Glutamatergic neuron (in vitro differentiated cells): ENCODE data around the gene MTMR4. TPM values are rescaled to one million over a fixed set of nuclear protein-coding genes. Genes with fewer than 3 reads are reported as not detected.
A peak's percentile ranks its signal among the peaks of the same experiment; 100 is the strongest.

Experiments used
- DNase-seq: peaks from one replicate; pipeline ENCODE4 v3.0.0; 2022
- H3K27ac Mint-ChIP-seq: one replicate; pipeline ENCODE4 v1.8.0; 2020; ENCODE audit warnings: mild to moderate bottlenecking, mixed read lengths, inconsistent platforms; ENCODE audit not compliant: unreplicated experiment
- H3K27me3 Mint-ChIP-seq: one replicate; pipeline ENCODE4 v1.8.0; 2020; ENCODE audit warnings: mild to moderate bottlenecking, moderate library complexity, mixed read lengths, inconsistent platforms; ENCODE audit not compliant: unreplicated experiment
- H3K36me3 Mint-ChIP-seq: one replicate; pipeline ENCODE4 v1.8.0; 2020; ENCODE audit warnings: mild to moderate bottlenecking, mixed read lengths, inconsistent platforms; ENCODE audit not compliant: unreplicated experiment
- H3K4me1 Mint-ChIP-seq: one replicate; pipeline ENCODE4 v1.8.0; 2020; ENCODE audit warnings: mild to moderate bottlenecking, low read depth, mixed read lengths, inconsistent platforms; ENCODE audit not compliant: unreplicated experiment
- H3K4me3 Mint-ChIP-seq: one replicate; pipeline ENCODE4 v1.8.0; 2020; ENCODE audit warnings: mild to moderate bottlenecking, mixed read lengths, inconsistent platforms; ENCODE audit not compliant: unreplicated experiment
- H3K9me3 Mint-ChIP-seq: one replicate; pipeline ENCODE4 v1.8.0; 2020; ENCODE audit warnings: mild to moderate bottlenecking, moderate library complexity, mixed read lengths, inconsistent platforms; ENCODE audit not compliant: unreplicated experiment
- total RNA-seq: library from RNA; stranded (reverse); fragmentation: NEBNext Ultra II Directional; extraction: Animal tissue kit (Norgen Biotek cat#: 25700); gene quantifications from one replicate; pipeline ENCODE4 v1.2.1, GENCODE V29; 2021; ENCODE audit not compliant: unreplicated experiment
- TF ChIP-seq, protein P1 (sequence below): fragments of 200-600 bp; sonication (generic); IDR thresholded peaks from one replicate; pipeline ENCODE4 v1.5.0; 2021; ENCODE audit not compliant: partially characterized antibody, unreplicated experiment

The MTMR4 gene
- total RNA-seq, 1 donor from 2014 or later = 152 TPM

GRCh38 chr17:58452738-58453137 lies 61.7 kb downstream of the MTMR4 start:
- H3K9me3 Mint-ChIP-seq = peaks cover 3% of the 10 kb centered on the region
- no peak overlapping the region for H3K27ac Mint-ChIP-seq
- no peak for DNase-seq
- peaks cover 4% of the 10 kb centered on the region for H3K36me3 Mint-ChIP-seq
- H3K27me3 Mint-ChIP-seq = no peaks in the 10 kb centered on the region
- TF ChIP-seq, protein P1, sequence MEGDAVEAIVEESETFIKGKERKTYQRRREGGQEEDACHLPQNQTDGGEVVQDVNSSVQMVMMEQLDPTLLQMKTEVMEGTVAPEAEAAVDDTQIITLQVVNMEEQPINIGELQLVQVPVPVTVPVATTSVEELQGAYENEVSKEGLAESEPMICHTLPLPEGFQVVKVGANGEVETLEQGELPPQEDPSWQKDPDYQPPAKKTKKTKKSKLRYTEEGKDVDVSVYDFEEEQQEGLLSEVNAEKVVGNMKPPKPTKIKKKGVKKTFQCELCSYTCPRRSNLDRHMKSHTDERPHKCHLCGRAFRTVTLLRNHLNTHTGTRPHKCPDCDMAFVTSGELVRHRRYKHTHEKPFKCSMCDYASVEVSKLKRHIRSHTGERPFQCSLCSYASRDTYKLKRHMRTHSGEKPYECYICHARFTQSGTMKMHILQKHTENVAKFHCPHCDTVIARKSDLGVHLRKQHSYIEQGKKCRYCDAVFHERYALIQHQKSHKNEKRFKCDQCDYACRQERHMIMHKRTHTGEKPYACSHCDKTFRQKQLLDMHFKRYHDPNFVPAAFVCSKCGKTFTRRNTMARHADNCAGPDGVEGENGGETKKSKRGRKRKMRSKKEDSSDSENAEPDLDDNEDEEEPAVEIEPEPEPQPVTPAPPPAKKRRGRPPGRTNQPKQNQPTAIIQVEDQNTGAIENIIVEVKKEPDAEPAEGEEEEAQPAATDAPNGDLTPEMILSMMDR = no peak
- H3K4me3 Mint-ChIP-seq = no peak overlapping the region
- no peaks in the 10 kb centered on the region for H3K4me1 Mint-ChIP-seq

DNA sequence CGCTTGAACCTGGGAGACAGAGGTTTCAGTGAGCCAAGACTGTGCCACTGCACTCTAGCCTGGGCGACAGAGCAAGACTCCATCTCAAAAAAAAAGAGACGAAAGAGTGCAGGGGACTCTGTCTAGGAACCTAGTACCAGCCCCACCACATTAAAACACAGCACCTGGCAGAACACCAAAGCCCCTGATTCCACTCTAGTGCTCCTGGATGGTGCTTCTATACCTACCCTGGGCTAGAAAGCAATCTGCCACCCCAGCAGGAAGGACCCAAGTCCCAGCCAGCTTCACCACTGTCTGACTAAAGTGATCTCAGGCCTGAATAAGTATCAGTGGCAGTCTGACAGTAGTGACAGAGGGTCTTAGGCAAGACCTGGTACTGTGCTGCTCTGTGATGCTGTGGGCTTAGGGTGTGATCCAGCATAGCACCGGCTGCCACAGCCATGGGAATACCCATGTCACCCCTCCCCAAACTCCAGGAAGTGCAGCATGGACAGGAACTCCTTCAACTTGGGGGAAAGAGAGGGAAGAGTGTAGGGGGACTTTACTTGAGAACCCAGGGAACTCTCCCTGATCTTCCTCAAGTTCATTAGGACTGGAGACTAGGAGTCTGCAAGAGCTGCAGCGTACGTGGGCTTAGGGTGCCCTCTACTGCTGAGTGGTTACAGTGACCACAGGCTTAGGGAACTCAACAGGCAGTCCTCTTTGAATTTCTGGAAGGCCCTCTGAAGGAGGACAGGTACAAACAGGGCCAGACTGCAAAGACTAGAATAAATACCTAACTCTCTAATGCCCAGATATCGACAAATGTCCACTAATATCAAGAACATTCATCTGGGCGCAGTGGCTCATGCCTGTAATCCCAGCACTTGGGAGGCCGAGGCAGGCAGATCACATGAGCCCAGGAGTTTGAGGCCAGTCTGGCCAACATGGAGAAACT lies 67.1 kb downstream of the MTMR4 start:
- Mint-ChIP-seq H3K4me1 (no peaks in the 10 kb centered on the region), H3K4me3 (no peak overlapping the region), H3K27me3 (no peaks in the 10 kb centered on the region), H3K36me3 (peaks cover 4% of the 10 kb centered on the region), H3K27ac (no peak overlapping the region), H3K9me3 (peaks cover 3% of the 10 kb centered on the region)
- DNase-seq = peak; percentile 81
- TF ChIP-seq, protein P1 = peak; percentile 37

DNA sequence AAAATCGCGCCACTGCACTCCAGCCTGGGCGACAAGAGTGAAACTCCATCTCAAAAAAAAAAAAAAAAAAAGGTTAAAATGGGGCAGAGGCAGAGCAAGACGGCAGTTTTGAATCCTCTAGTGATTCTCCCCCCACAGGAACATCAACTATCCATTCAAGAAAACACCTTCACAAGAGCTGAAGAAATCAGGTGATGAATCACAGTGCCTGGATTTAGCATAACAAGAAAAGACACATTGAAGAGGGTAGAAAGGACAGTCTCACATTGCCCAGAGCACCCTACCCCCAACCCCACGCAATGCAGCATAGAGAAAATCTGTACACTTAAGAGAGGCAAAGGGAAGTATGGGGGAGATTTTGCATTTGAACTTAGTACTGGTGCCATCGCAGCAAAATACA lies 68.4 kb downstream of the MTMR4 start:
- H3K27ac Mint-ChIP-seq = no peak overlapping the region
- DNase-seq = no peak

More for the DNA sequence above, 68.4 kb downstream of the MTMR4 start:
- H3K9me3 Mint-ChIP-seq = peaks cover 3% of the 10 kb centered on the region
- no peak overlapping the region for H3K4me3 Mint-ChIP-seq
- TF ChIP-seq, protein P1 = no peak
- H3K27me3 Mint-ChIP-seq = no peaks in the 10 kb centered on the region
- H3K4me1 Mint-ChIP-seq = no peaks in the 10 kb centered on the region
- H3K36me3 Mint-ChIP-seq = peaks cover 4% of the 10 kb centered on the region

Other genes with a start within 250 kb of the MTMR4 start
- not detected for gene MPO, start 233.7 kb downstream of the MTMR4 start, total RNA-seq
- 39.7 TPM for gene TSPOAP1, start 185.8 kb downstream of the MTMR4 start, total RNA-seq
- gene SUPT4H1, start 162.4 kb downstream of the MTMR4 start, total RNA-seq = 82.1 TPM
- not detected for gene RNF43, start 97.1 kb downstream of the MTMR4 start, total RNA-seq
- gene HSF5, start 26.2 kb downstream of the MTMR4 start, total RNA-seq = 0.10 TPM
- 0.20 TPM for gene TEX14, start 177.4 kb upstream of the MTMR4 start, total RNA-seq
- gene RAD51C, start 178.0 kb upstream of the MTMR4 start, total RNA-seq = 8.5 TPM
- gene PPM1E, start 241.2 kb upstream of the MTMR4 start, total RNA-seq = 52.5 TPM